ENCODE results near the gene LIMS1. TPM values are rescaled to one million over a fixed set of nuclear protein-coding genes. Genes with fewer than 3 reads are reported as not detected.

Gene LIMS1
- polyA plus RNA-seq, 3 donors: 44.0 to 130 (median 124) TPM

Small RNAs within 50 kb of the gene (small RNA-seq; reads per million reads assigned to genes)
- gene AC010095.1 (ENCODE audit: insufficient read length, low read depth): not detected

Other genes starting within 250 kb of the LIMS1 start
- gene SULT1C2, start 245.6 kb upstream of the LIMS1 start, polyA plus RNA-seq: not detected
- under 1 TPM in 1 of 3 donors, not detected in 2; 0.05 TPM for gene SULT1C4, start 156.5 kb upstream of the LIMS1 start, polyA plus RNA-seq
- gene GCC2, start 85.3 kb upstream of the LIMS1 start, polyA plus RNA-seq: 10 to 100 TPM in 1 of 3 donors, 1 to 10 TPM in 2; 6.0 to 13.7 (median 6.6) TPM
- 1 to 10 TPM; 6.8 to 7.3 (median 7.0) TPM for gene RANBP2, start 185.0 kb downstream of the LIMS1 start, polyA plus RNA-seq

Data from CD14-positive monocyte (primary cell).